DND-41 (cell line): Measurements from ENCODE around the gene MAMDC2.

Experiments
- ATAC-seq: fragments of 200-7000 bp; cut with Tn5 transposase; 3 replicates; pipeline ENCODE4 v1.9.1; 2021; ENCODE audit warnings: low read depth; ENCODE audit not compliant: insufficient read depth
- DNase-seq: peaks from one replicate; pipeline ENCODE4 v3.0.0-alpha.2; 2020
- H2AFZ ChIP-seq: 2 replicates; pipeline ENCODE4 v1.6.0; 2012; ENCODE audit warnings: low read depth, low read length
- H3K27ac ChIP-seq: 2 replicates; pipeline ENCODE4 v1.5.1; 2012; ENCODE audit warnings: low read length, inconsistent platforms
- H3K27me3 ChIP-seq: fragments of 200-600 bp; sonication (generic); 2 replicates; pipeline ENCODE4 v1.6.0; 2012; ENCODE audit warnings: low read length, mild to moderate bottlenecking, inconsistent platforms; ENCODE audit not compliant: insufficient read depth, poor library complexity
- H3K36me3 ChIP-seq: 2 replicates; pipeline ENCODE4 v1.5.1; 2012; ENCODE audit warnings: low read length, inconsistent platforms; ENCODE audit not compliant: insufficient read depth
- H3K4me1 ChIP-seq: 2 replicates; pipeline ENCODE4 v1.5.1; 2012; ENCODE audit warnings: mild to moderate bottlenecking, low read length; ENCODE audit not compliant: insufficient read depth
- H3K4me2 ChIP-seq: 2 replicates; pipeline ENCODE4 v1.6.0; 2012; ENCODE audit warnings: mild to moderate bottlenecking, moderate library complexity, low read length, inconsistent platforms; ENCODE audit not compliant: insufficient read depth
- H3K4me3 ChIP-seq, 2 experiments: fragments of 200-600 bp in 1 of 2; shearing (Covaris generic) in 1 of 2; 2 replicates each; pipeline ENCODE4 v1.5.1; 2012 to 2016; ENCODE audit warnings: inconsistent platforms in 2 of 2, low read length in 2 of 2, mild to moderate bottlenecking in 2 of 2, low read depth in 1 of 2, moderate library complexity in 1 of 2
- H3K79me2 ChIP-seq: 2 replicates; pipeline ENCODE4 v1.6.0; 2012; ENCODE audit warnings: low read length, inconsistent platforms; ENCODE audit not compliant: insufficient read depth
- H3K9ac ChIP-seq: 2 replicates; pipeline ENCODE4 v1.6.0; 2012; ENCODE audit warnings: low read depth, mild to moderate bottlenecking, inconsistent platforms, low read length, moderate library complexity
- H3K9me3 ChIP-seq: 2 replicates; pipeline ENCODE4 v1.5.1; 2012; ENCODE audit warnings: low read length, moderate library complexity, mild to moderate bottlenecking, inconsistent platforms; ENCODE audit not compliant: insufficient read depth, severe bottlenecking
- H4K20me1 ChIP-seq: 2 replicates; pipeline ENCODE4 v1.6.0; 2012; ENCODE audit warnings: low read length; ENCODE audit not compliant: insufficient read depth
- EZH2 ChIP-seq: IDR thresholded peaks from 3 replicates; pipeline ENCODE4 v1.6.1; 2012; ENCODE audit warnings: borderline replicate concordance, low read depth, mild to moderate bottlenecking, moderate library complexity, low read length, inconsistent platforms; ENCODE audit not compliant: severe bottlenecking
- TF ChIP-seq, protein P1 (sequence below): IDR thresholded peaks from 2 replicates; pipeline ENCODE4 v1.5.1; 2012; ENCODE audit warnings: borderline replicate concordance, low read length, moderate library complexity, mild to moderate bottlenecking; ENCODE audit not compliant: poor library complexity, severe bottlenecking; ENCODE audit errors: extremely low read depth

Gene MAMDC2

DNA sequence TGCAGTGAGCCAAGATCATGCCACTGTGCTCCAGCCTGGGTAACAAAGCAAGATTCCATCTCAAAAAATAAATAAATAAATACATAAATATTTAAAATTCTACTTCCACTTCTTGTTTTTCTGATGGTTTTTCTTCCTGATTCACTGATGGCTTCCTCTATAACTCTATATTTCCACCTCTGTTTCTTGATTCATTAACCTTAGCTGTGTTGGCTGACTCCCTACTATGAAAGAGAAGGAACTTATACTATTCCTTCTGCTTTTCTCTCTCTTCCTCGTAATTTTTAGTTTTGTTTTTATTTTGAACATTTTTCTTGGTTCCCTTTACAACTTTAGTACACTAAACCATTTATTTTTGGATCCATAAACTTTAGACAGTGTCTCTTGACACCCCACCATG lies 103.5 kb downstream of the MAMDC2 start:
- H3K4me3 ChIP-seq: no peak overlapping the region
- no peaks in the 10 kb centered on the region for H3K9me3 ChIP-seq
- H3K27ac ChIP-seq: no peak overlapping the region
- H2AFZ ChIP-seq: no peak overlapping the region
- H3K4me2 ChIP-seq: no peak overlapping the region
- H3K9ac ChIP-seq: no peak overlapping the region
- H3K79me2 ChIP-seq: no peaks in the 10 kb centered on the region
- no peaks in the 10 kb centered on the region for H3K36me3 ChIP-seq
- no peaks in the 10 kb centered on the region for H3K27me3 ChIP-seq
- H3K4me1 ChIP-seq: no peaks in the 10 kb centered on the region
- H4K20me1 ChIP-seq: no peaks in the 10 kb centered on the region
- no peak for DNase-seq
- ATAC-seq: no peak
- TF ChIP-seq EZH2: no peak
- TF ChIP-seq, protein P1, sequence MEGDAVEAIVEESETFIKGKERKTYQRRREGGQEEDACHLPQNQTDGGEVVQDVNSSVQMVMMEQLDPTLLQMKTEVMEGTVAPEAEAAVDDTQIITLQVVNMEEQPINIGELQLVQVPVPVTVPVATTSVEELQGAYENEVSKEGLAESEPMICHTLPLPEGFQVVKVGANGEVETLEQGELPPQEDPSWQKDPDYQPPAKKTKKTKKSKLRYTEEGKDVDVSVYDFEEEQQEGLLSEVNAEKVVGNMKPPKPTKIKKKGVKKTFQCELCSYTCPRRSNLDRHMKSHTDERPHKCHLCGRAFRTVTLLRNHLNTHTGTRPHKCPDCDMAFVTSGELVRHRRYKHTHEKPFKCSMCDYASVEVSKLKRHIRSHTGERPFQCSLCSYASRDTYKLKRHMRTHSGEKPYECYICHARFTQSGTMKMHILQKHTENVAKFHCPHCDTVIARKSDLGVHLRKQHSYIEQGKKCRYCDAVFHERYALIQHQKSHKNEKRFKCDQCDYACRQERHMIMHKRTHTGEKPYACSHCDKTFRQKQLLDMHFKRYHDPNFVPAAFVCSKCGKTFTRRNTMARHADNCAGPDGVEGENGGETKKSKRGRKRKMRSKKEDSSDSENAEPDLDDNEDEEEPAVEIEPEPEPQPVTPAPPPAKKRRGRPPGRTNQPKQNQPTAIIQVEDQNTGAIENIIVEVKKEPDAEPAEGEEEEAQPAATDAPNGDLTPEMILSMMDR: no peak

DNA sequence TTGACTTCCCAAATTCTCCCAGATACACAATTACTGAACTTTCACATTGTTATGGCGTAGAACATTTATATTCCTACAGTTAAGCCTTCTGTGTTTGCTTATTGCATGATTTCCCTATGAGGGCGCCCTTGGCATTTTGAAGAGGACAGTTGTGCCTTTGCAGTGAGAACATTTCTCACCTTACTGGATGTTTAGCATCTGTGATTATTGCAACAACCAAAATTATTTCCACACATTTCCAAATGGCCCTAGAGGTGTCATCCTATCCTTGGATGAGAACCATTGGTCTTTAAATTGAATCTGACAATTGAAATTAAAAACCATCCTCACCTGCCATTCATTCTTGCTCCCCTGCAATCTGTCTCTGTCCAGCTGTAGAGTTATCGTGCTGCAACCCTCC lies 104.0 kb downstream of the MAMDC2 start:
- Histone ChIP-seq H3K79me2 (no peaks in the 10 kb centered on the region), H3K9ac (no peak overlapping the region), H3K9me3 (no peaks in the 10 kb centered on the region), H3K4me1 (no peaks in the 10 kb centered on the region), H3K4me2 (no peak overlapping the region), H3K27ac (no peak overlapping the region), H4K20me1 (no peaks in the 10 kb centered on the region), H3K27me3 (no peaks in the 10 kb centered on the region), H2AFZ (no peak overlapping the region), H3K4me3 (no peak overlapping the region), H3K36me3 (no peaks in the 10 kb centered on the region)
- TF ChIP-seq, protein P1: no peak
- no peak for DNase-seq
- ATAC-seq: no peak

DNA sequence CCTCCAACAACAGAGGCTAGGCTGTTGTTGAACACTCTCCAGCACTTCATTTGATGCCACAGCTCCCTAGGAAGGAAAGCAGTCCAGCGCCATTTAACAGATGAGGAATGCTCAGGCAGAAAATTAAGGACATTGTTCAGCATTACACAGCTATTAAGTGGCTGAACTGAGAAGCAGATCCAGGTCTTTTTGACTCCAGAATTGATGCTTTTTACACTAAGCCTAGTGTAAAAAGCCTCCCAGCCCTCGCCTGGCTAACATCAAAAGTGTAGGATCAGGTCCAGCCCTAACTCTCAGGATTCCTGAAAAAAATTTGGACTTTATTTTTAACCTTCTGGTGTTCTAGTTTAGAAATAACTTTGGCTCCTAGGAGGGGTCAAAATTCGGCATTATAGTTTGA lies 108.7 kb downstream of the MAMDC2 start:
- no peak overlapping the region for H2AFZ ChIP-seq
- H4K20me1 ChIP-seq: no peaks in the 10 kb centered on the region
- H3K27me3 ChIP-seq: no peaks in the 10 kb centered on the region
- H3K27ac ChIP-seq: no peak overlapping the region
- TF ChIP-seq, protein P1: no peak
- TF ChIP-seq EZH2: no peak
- H3K4me3 ChIP-seq: no peak overlapping the region
- ATAC-seq: no peak
- no peak for DNase-seq
- H3K9ac ChIP-seq: no peak overlapping the region
- H3K79me2 ChIP-seq: no peaks in the 10 kb centered on the region
- H3K36me3 ChIP-seq: no peaks in the 10 kb centered on the region
- no peak overlapping the region for H3K4me2 ChIP-seq
- no peaks in the 10 kb centered on the region for H3K4me1 ChIP-seq
- no peaks in the 10 kb centered on the region for H3K9me3 ChIP-seq

DNA sequence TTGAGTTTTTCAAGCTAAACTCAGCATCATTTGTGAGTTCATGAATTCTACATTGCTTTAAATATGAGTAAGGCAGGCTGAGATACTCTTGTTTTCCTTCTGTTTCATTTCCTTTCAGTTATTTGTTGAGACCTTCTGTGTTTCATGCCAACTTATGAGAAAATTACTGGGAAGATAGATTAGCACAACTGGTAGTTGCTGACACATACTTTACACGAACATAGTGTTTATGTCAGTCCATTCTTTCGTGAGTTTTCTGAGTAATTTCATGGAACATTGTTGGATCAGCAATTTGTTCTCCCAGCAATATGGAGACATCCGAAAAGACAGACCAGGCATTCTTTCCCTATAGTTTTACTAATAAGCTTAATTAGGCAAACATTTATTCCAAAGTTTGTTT lies 113.1 kb downstream of the MAMDC2 start:
- Histone ChIP-seq H3K4me2 (no peak overlapping the region), H2AFZ (no peak overlapping the region), H3K4me3 (no peak overlapping the region), H3K79me2 (no peaks in the 10 kb centered on the region), H3K9me3 (no peaks in the 10 kb centered on the region), H3K27me3 (no peaks in the 10 kb centered on the region), H3K36me3 (no peaks in the 10 kb centered on the region), H3K9ac (no peak overlapping the region), H4K20me1 (no peaks in the 10 kb centered on the region), H3K27ac (no peak overlapping the region), H3K4me1 (no peaks in the 10 kb centered on the region)
- ATAC-seq (no peak), DNase-seq (no peak)
- TF ChIP-seq, protein P1: no peak
- TF ChIP-seq EZH2: no peak
